HG03565 (cell line): Measurements from ENCODE around the gene KLHL1.

Experiments
- ATAC-seq: cut with Tn5 transposase; IDR thresholded peaks from one replicate; pipeline ENCODE4 v1.9.1; 2021; ENCODE audit warnings: mild to moderate bottlenecking, moderate library complexity; ENCODE audit not compliant: unreplicated experiment

Gene KLHL1

DNA sequence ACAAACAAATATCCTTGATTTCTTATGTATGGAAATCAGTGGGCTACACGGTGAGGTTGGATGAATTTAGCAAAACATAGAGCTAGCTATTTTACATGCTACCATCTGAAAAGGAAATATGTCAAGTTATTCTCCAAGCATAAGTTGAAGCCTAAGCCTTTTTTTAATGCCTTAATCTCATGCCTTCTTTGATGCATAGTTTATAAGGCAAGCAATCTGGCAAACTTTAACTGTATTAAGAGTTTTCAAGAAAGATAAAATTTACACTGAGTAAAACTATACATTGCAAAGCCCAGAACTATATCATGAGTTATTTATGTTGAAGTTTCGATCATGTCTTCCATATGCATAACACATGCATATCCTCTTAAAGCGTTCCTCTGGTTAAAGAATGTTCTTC, 85.6 kb downstream of the KLHL1 start:
- ATAC-seq: no peak

DNA sequence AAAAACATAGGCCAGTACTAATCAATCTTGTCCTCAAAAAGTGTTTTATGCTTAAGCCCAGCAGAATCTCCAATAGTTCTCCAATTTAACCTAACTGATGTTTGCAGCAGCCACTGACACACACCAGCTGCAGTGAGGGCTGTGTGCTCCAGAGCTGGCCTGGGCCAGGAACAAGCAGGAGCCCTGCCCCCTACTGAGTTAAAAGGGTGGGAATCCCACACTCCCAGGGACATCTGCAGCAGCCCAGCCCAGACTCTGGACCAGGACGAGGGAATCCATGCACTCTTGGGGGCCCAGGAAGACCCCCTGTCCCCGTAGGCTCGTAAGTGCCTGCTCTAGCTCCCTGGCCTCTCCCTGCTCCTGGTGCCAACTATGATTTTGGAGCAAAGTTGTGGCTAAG, 92.1 kb downstream of the KLHL1 start:
- ATAC-seq: no peak

DNA sequence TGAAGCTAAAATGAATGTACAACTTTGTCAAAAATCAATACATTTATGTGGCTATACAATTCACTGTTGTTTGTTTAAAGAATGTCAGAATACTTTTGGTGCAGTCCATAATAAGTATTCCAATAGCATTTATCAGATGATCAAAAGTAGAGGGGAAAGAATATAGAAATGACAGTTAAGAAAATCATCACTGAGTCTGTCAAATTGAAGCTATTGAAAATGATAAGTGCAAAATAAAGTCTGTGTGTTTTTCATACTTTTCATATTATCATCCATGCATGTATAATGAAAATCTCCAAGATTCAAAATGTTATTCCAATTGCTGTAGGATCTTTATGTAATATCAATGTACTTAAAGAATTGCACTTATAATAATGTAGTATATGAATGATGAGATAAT, 93.9 kb downstream of the KLHL1 start:
- no peak for ATAC-seq

DNA sequence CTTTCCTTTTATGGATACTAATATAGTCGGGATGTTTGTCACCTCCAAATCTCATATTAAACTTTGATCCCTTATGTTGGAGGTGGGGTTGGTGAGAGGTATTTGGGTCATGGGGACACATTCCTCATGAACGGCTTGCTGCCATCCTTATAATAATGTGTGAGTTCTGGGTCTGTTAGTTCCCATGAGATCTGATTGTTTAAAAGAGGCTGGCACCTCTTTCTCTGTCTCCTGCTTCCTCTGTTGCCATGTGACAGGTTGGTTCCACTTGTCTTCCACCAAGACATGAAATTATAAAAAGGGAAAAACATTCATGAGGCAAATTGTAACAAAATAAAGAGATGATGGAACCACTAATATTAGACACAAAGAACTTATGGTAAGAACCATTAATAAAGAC, 108.4 kb downstream of the KLHL1 start:
- no peak for ATAC-seq

DNA sequence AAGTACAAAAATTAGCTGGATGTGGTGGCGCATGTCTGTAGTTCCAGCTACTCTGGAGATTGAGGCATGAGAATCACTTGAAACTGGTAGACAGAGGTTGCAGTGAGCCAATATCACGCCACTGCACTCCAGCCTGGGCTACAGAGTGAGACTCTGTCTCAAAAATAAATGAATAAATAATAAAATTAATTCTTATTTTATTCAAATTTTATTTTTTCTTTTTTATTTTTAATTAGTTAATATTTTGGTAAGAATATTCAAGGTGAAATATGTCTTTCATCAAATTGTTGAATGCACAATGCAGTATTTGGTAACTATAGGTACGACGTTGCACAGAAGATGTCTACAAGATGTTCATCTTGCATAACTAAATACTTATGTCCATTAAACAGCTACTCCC, 111.2 kb downstream of the KLHL1 start:
- no peak for ATAC-seq

DNA sequence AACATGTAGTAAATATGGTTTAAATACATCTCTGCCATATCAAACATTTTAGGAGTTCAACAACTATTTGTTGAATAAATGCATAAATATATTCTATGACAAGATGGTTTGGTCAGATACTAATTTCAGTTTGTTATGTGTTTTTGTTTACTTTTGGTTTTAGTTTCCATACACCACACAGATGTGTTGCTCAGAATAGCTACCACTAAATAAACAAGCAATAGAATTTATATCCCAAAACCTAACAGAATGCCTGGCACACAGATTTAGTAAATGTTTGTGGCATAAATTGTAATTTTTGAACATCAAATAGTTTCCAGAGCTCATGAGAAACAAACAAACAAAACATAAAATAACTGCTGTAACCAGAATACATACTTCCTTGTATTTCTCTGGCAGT, 127.5 kb downstream of the KLHL1 start:
- ATAC-seq: peak; percentile 56

DNA sequence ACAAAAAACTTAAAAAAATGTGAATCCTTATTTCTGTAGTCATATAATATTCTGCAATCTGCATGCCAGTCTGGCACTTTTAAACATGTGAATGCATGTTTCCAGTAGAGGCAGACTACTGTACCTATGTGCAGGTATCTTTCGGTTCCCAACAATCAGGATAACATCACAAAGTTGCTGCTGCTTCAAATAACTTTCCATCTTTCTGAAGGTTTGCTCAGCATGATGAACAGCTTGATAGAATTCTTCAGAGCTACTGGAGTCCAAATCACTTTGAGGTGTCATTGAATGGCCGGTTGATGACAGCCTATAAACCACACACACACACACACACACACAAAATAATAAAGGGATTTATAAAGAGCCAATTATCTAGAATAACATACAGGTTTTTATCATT, 132.8 kb downstream of the KLHL1 start:
- ATAC-seq: no peak

DNA sequence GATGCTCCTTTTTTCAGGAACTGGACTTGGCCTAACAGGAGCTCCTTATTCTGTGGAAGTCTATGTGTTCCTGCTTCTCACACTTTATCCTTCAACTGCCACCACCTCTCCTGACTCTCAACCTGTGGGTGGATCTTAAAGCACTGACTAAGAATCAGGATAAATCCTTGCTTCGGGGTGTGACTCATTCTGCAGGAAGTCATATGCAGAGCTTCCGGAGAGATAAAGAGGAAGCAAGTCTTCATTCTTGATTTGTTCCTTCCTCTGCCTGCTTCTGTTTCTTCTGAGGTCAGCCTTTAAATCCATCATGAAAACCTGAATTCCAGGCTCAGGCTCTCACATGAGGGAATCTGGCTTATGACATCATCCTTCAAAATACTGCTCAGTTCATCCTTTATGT, 137.7 kb downstream of the KLHL1 start:
- ATAC-seq: peak; percentile 45

DNA sequence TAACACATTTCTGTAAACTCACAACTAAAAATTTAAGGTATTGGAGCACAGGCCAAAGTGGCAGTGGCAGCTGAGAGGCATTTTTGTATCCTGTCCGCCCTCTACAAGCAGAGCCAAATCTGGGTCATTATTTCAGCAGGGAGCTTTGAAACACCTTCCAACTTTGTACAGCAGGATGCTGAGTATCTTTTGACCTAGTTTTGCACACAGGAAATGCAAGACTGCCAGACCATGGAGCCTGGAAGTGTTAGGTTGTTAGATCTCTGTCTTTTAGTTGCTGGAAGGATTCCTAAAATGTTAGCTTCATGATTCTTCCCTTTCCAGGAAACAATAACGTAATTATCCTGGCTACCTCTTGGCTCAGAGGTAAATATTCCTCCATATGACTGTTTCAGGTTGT, 149.2 kb downstream of the KLHL1 start:
- no peak for ATAC-seq

DNA sequence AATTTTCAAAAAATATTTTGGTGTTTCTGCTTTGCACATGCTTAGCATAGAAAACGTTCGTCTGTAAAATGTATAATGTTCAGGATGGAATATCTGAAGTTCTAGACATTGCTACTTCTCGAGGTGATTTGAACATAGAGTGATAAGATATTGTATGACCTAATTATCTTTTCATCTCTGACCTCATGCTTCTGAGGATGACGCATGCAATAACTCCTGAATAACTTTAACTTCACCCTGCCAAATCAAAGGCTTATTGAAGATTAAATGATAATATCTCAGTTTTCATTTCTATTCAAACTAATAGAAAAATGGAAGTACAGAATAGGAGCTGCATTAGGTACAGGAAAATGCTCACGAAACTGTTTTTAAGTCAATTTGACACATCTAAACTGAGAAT, 151.4 kb downstream of the KLHL1 start:
- no peak for ATAC-seq

DNA sequence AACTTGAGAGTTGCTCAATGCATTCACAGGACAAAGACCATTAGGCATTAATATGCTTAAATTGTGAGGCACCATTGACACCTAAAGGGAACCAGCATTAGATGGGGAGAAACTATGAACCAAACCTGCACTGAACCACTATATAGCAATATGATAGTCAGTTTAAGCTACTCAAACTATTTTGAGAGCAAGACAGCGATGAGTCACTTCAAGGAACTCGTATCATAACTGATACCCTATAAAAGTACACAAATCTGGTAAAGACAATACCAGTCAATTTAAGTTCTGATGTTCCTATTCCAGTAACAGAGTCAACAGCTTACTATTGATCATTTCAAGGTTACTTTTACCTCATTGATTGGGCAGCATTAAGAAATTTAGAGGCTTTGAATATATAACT, 151.9 kb downstream of the KLHL1 start:
- ATAC-seq: no peak

DNA sequence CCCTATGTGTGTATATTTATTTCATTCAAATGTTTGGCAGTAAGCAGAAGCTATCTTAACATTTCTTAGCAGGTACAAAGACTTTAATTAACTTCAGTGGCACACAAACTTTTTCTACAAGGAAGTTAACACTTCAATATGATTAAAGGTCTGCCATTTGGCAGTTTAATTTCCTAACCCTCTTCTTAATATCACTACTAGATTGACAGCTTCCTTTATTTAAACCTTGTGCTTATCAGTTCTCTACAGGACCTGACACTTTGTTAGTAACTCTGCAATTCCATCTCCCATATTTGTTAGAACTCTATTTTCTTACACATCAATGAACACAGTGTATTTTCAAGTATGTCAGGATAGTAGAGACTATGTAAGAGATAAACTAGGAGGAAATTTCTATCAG, 153.0 kb downstream of the KLHL1 start:
- ATAC-seq: no peak

DNA sequence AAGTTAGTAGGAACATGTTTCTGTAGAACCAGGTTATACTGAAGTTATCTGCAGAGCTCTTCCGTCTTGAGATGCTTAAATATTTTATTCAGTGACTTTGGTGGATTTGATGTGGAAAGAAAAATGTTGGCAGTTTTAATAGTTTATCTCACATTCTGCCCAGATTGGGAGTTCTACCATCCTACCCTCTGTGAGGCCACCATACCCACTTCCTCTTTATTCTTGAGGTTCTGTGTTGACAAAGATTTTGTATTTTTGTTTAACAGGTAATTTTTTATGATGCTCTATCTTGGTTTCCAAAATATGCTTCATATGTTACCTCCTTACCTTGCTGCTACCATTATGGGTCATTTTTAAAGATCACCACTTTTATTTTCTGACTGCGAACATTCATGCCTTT, 156.8 kb downstream of the KLHL1 start:
- no peak for ATAC-seq

DNA sequence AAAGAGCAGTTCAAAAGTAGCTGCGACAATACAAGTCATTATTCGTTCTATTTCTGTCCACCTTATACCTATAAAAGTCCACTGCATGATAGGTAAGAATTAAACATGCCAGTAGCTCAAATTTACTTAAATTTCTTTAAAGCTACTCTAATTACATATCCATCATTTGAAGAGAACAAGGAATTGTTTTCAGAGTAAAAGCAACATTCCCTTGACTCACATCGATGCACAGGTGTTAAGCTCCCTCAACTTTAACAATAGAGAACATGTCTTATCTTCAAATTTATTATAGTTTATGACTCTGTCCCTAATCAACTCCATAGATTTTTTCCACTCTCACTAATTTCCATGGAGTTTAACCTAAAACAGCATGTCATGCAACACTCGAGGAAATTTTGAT, 158.1 kb downstream of the KLHL1 start:
- ATAC-seq: no peak

DNA sequence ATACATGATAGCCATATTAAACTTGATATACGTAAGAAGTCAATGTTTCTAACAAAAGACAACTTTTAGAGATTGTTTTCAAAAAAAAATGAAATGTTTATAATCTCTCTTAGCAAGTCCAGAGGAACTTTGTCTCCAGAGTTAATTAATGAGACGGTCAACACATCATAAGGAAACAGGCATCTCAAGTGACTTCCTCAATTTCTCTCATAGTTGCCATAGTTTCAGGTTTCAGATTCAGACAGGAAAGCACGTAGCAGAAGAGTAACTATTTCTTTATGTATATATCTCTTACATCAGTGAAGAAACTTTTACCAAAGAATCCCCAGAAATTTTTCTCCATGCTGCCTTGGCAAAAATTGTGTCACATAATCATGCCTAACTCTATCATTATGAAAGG, 160.2 kb downstream of the KLHL1 start:
- ATAC-seq: peak; percentile 99

DNA sequence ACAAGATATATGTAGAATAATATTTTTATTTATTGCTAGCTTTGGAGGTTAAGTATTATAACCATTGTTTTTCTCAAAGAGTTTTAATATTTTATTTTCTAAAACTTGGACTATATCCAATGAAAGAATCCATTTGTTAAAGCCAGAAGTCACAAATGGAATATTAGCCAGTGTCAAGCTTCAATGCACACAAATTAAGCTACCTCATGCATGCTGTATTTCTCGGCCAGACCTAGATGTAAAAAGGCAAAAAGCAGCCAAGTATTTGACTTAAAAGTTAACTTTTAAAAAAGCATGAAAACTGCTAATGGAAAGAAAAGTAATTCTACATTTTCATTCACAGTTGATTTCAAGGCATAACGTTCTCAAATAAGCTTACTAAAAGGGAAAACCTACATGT, 160.7 kb downstream of the KLHL1 start:
- peak; percentile 16 for ATAC-seq

DNA sequence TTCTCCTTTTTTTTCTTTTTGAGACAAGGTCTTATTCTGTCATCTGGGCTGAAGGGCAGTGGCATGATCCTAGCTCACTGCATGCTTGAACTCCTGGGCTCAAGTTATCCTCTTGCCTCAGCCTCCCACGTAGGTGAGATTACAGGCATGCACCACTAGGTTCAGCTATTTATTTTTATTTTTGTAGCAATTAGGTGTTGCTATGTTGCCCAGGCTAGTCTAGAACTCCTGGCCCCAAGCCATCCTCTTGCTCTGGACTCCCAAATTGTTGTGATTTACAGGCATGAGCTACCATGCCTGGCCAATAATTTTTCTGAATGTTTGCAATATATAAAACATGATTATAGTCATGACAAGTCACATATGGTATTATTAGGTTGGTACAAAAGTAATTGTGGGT, 161.7 kb downstream of the KLHL1 start:
- no peak for ATAC-seq

DNA sequence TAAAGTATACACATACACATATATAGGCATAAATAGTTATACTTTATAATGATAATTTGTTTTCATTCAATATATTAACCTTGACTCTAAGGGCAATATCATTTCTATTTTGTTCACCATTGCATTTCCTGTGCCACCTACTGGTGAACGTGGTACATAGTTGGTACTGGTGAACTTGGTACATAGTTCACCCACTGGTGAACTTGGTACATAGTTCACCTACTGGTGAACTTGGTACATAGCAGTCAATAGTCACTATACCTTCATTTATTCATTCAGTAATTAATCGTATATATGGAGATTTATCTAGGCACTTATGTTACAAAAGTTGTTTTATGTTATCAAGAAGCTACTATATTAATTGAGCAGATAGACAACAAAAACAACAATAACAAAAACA, 173.2 kb downstream of the KLHL1 start:
- ATAC-seq: peak; percentile 97

DNA sequence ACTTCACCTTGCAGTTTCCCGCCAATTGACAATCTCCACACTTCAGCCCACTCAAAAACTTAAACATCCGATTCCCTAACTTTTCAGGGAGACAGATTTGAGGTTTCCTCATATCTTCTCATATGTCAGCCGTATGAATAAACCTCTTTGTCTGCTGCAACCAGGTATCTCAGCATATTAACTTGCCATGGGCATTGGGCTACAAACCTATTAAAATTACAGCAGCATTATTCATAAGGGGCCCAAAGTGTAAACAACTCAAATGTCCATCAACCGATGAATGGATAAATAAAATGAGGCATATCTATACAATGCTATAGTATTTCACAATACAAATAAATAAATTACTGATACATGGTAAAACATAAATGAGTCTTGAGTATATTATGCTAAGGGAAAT, 180.0 kb downstream of the KLHL1 start:
- no peak for ATAC-seq

DNA sequence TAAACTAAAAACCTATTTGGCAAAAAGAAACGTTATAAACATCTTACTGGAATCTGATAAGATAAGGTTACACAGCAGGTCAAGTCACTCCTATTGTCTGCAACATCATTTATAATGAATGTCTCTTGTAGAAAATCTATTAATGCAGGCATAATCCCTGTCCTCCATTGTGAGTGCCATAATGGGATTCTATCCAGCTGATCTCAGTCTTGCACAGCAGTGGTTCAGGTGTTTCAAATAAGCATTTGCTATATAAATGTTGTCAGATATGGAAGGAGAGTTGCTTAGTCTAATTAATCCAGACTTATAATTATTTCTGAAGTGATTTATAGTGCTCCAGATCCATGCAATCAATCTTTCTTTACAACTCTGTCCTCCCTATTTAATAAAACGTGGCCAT, 187.1 kb downstream of the KLHL1 start:
- no peak for ATAC-seq

DNA sequence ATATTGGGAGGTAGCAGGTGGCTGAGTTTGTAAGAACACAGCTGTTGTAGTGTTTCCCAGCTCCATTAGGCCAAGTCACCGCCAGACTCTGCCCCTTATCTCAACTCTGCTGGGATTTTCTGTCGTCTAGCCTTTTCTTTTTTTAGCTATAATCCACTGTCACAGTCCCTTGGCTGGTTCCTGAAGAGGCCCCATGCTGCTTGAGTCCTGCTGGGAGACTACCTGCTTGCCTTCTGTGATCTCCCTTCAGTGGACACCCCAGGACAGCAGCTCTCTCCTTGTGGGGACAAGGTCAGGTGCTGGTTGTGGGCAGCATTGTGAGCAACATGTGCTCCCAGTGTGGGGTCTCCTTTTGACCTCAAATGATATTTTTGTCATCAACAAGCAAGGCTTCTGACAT, 195.6 kb downstream of the KLHL1 start:
- ATAC-seq: no peak

DNA sequence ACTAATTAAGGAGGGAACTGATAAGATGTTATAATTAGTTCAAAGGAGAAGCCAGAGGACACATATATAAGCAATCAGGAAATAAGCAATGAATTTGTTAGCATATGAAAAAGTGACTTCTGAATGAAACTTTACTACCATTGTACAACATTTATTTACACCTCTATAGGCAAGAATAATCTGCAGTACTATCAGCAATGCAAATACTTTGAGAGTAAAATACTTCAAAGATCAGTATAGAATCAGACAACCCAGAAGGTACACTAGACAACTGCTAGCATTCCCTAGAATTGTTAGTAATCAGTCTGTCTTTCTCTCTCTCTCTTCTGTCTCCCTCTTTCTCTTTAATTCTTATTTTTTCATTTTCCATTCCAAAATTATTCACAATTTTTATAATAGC, 197.5 kb downstream of the KLHL1 start:
- no peak for ATAC-seq

DNA sequence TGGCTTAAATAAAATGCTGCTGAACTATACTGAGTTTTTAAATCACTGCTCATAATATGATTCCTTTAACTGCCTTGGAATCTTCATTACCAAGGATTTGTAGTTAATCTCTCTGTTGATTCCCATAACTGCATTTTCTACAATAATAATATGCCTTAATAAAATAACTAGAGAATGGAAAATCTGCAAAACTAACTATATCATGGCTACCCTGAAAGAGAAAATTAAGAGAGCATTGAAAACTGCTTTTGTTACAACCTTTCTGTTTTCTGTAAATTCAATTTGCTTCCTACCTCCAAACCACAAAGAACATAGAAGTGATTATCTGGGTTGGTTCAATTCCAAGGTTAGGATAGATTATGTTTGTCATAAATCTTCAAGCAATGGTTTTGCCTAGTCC, 203.5 kb downstream of the KLHL1 start:
- ATAC-seq: no peak

DNA sequence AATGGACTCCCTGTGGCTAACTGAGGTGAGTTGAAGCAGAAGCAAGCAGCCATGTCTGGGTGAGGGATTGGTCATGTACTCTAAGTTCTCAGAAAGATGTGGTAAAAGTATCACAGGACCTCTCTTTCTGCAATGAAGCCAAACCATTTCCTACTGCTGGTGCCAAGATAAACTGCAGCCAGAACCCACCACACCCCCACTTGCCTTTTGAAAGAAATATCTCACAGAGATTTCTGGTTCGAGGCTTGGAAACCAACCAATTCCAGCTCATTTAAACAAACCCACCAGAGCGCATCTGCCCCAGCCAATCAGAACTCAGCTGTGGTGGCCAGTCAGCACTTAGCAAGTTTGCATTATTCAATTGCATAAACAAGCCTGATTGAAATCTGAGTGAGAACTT, 205.2 kb downstream of the KLHL1 start:
- ATAC-seq: no peak
